IMR-90 (cell line): ENCODE measurements around the gene BTRC. TPM values are rescaled to one million over a fixed set of nuclear protein-coding genes. Genes with fewer than 3 reads are reported as not detected.

ENCODE experiments used
- ATAC-seq: fragments of 200-7000 bp; cut with Tn5 transposase; 2 replicates; pipeline ENCODE4 v1.9.1; 2020; ENCODE audit warnings: low read depth, mild to moderate bottlenecking, moderate library complexity
- BruUV-seq: library from RNA; stranded (reverse); fragments of 400-500 nt; replicated peaks from 2 replicates; lab custom pipeline; 2021; lab: Mats Ljungman, UMichigan
- CTCF ChIA-PET: fragments of 300-600 bp; formaldehyde crosslinking; extraction: SDS; loops from one replicate; lab custom pipeline; 2021; ENCODE audit warnings: antibody characterized with exemption; lab: Yijun Ruan, JAX
- POLR2A ChIA-PET: fragments of 300-600 bp; sonication (Branson Sonifier 250); formaldehyde crosslinking; loops from one replicate; lab custom pipeline; 2022; ENCODE audit warnings: antibody characterized with exemption; ENCODE audit not compliant: unreplicated experiment; lab: Charles Lee
- DNase-seq: peaks from one replicate; pipeline ENCODE4 v3.0.0; 2013
- H2AFZ ChIP-seq: replicated peaks from 2 replicates; pipeline ENCODE3; 2013; ENCODE audit warnings: low read length, mild to moderate bottlenecking; ENCODE audit not compliant: poor library complexity
- H2AK5ac ChIP-seq: 2 replicates; pipeline ENCODE4 v1.6.1; 2013; ENCODE audit warnings: low read depth, low read length, inconsistent platforms
- H2AK9ac ChIP-seq: replicated peaks from 2 replicates; pipeline ENCODE3; 2013; ENCODE audit warnings: mild to moderate bottlenecking, low read depth, low read length, moderate library complexity; ENCODE audit not compliant: poor library complexity
- H2BK120ac ChIP-seq: 2 replicates; pipeline ENCODE4 v1.6.1; 2013; ENCODE audit warnings: low read depth, low read length, inconsistent platforms
- H2BK15ac ChIP-seq: 3 replicates; pipeline ENCODE4 v1.6.1; 2013; ENCODE audit warnings: low read depth, low read length, inconsistent platforms
- H2BK20ac ChIP-seq: 2 replicates; pipeline ENCODE4 v1.6.1; 2013; ENCODE audit warnings: low read depth, mild to moderate bottlenecking, inconsistent platforms, low read length, moderate library complexity
- H2BK5ac ChIP-seq: 2 replicates; pipeline ENCODE4 v1.6.1; 2013; ENCODE audit warnings: mild to moderate bottlenecking, low read depth, low read length, inconsistent platforms; ENCODE audit not compliant: poor library complexity, severe bottlenecking
- H3K14ac ChIP-seq: replicated peaks from 2 replicates; pipeline ENCODE4 v1.6.1; 2013; ENCODE audit warnings: low read depth, low read length, inconsistent platforms
- H3K18ac ChIP-seq: 2 replicates; pipeline ENCODE4 v1.6.1; 2013; ENCODE audit warnings: low read depth, low read length, control low read depth
- H3K23ac ChIP-seq: 2 replicates; pipeline ENCODE4 v1.6.1; 2013; ENCODE audit warnings: low read depth, low read length, inconsistent platforms
- H3K27ac ChIP-seq: 2 replicates; pipeline ENCODE4 v1.5.1; 2013; ENCODE audit warnings: mild to moderate bottlenecking, control low read depth, low read length; ENCODE audit not compliant: insufficient read depth
- H3K27me3 ChIP-seq: 2 replicates; pipeline ENCODE4 v1.6.1; 2013; ENCODE audit warnings: low read length; ENCODE audit not compliant: control insufficient read depth, insufficient read depth
- H3K36me3 ChIP-seq: 2 replicates; pipeline ENCODE4 v1.6.1; 2013; ENCODE audit warnings: low read length, mixed read lengths; ENCODE audit not compliant: control insufficient read depth, insufficient read depth
- H3K4ac ChIP-seq: 2 replicates; pipeline ENCODE4 v1.6.1; 2013; ENCODE audit warnings: low read depth, low read length, inconsistent platforms
- H3K4me1 ChIP-seq: 2 replicates; pipeline ENCODE4 v1.6.1; 2013; ENCODE audit warnings: low read length, mixed read lengths; ENCODE audit not compliant: control insufficient read depth, insufficient read depth
- H3K4me2 ChIP-seq: 2 replicates; pipeline ENCODE4 v1.6.1; 2013; ENCODE audit warnings: low read depth, mild to moderate bottlenecking, control low read depth, low read length, moderate library complexity
- H3K4me3 ChIP-seq: 2 replicates; pipeline ENCODE4 v1.5.1; 2013; ENCODE audit warnings: low read depth, mild to moderate bottlenecking, control low read depth, low read length, moderate library complexity; ENCODE audit not compliant: insufficient read depth
- H3K56ac ChIP-seq: 2 replicates; pipeline ENCODE4 v1.6.1; 2013; ENCODE audit warnings: low read length, inconsistent platforms; ENCODE audit not compliant: insufficient read depth; ENCODE audit errors: extremely low read depth
- H3K79me1 ChIP-seq, 2 experiments: 2 replicates each; pipeline ENCODE4 v1.6.1; 2013; ENCODE audit warnings: low read length in 2 of 2, inconsistent platforms in 1 of 2, low read depth in 1 of 2
- H3K9ac ChIP-seq: 2 replicates; pipeline ENCODE4 v1.6.1; 2013; ENCODE audit warnings: low read depth, low read length, control low read depth
- H3K9me1 ChIP-seq: 2 replicates; pipeline ENCODE4 v1.6.1; 2013; ENCODE audit warnings: low read length, inconsistent platforms; ENCODE audit not compliant: insufficient read depth
- H3K9me3 ChIP-seq: 2 replicates; pipeline ENCODE4 v1.6.1; 2013; ENCODE audit warnings: low read length; ENCODE audit not compliant: control insufficient read depth, insufficient read depth
- H4K20me1 ChIP-seq: 2 replicates; pipeline ENCODE4 v1.6.1; 2013; ENCODE audit warnings: low read length, inconsistent platforms; ENCODE audit not compliant: insufficient read depth
- H4K5ac ChIP-seq: 2 replicates; pipeline ENCODE4 v1.6.1; 2013; ENCODE audit warnings: mild to moderate bottlenecking, low read depth, low read length, control low read depth
- H4K8ac ChIP-seq, 2 experiments: 2 replicates each; pipeline ENCODE4 v1.6.1; 2013; ENCODE audit warnings: low read depth in 2 of 2, low read length in 2 of 2, control low read depth in 1 of 2, inconsistent platforms in 1 of 2
- H4K91ac ChIP-seq: 2 replicates; pipeline ENCODE4 v1.6.1; 2013; ENCODE audit warnings: low read depth, low read length, inconsistent platforms; ENCODE audit not compliant: insufficient read depth
- CHD1 ChIP-seq: IDR thresholded peaks from 2 replicates; pipeline ENCODE4 v1.6.1; 2012; ENCODE audit warnings: low read depth, low read length, improper control_type of control experiment
- FOS ChIP-seq: fragments of 150-350 bp; IDR thresholded peaks from 2 replicates; pipeline ENCODE4 v1.6.1; 2016; ENCODE audit warnings: low read depth, low read length
- MAZ ChIP-seq: IDR thresholded peaks from 2 replicates; pipeline ENCODE4 v1.6.1; 2012; ENCODE audit warnings: low read depth, mild to moderate bottlenecking, low read length, improper control_type of control experiment, moderate library complexity, borderline replicate concordance
- NFE2L2 ChIP-seq: fragments of 150-350 bp; IDR thresholded peaks from 2 replicates; pipeline ENCODE4 v1.6.1; 2016; ENCODE audit warnings: low read depth, mild to moderate bottlenecking, low read length
- POLR2A ChIP-seq: IDR thresholded peaks from 2 replicates; pipeline ENCODE4 v1.6.1; 2012; ENCODE audit warnings: mild to moderate bottlenecking, low read depth, low read length
- RFX5 ChIP-seq: IDR thresholded peaks from 2 replicates; pipeline ENCODE4 v1.8.0; 2012; ENCODE audit warnings: low read depth, mild to moderate bottlenecking, low read length, moderate library complexity
- SMC3 ChIP-seq: fragments of 150-350 bp; IDR thresholded peaks from 2 replicates; pipeline ENCODE4 v1.6.1; 2016; ENCODE audit warnings: low read depth, mild to moderate bottlenecking, antibody characterized with exemption, low read length, moderate library complexity
- USF2 ChIP-seq: fragments of 150-350 bp; IDR thresholded peaks from 2 replicates; pipeline ENCODE4 v1.6.1; 2017; ENCODE audit warnings: mild to moderate bottlenecking, antibody characterized with exemption, low read length, low read depth
- WGBS, 2 experiments: methylation state at CpG; one replicate each; pipeline versions ENCODE4 v1.1.5 to v1.1.7; 2013; ENCODE audit warnings: missing lambda C conversion rate in 2 of 2; ENCODE audit not compliant: insufficient read length in 1 of 2; ENCODE audit errors: extremely low coverage in 2 of 2; 5-methylcytosine and 5-hydroxymethylcytosine counted together
- dilution Hi-C: fragments of 300-500 bp; cut with HindIII; formaldehyde crosslinking; loops from one replicate; pipeline ENCODE4 v1.14.3; 2018; ENCODE audit warnings: low sequenced_read_pairs; ENCODE audit not compliant: unreplicated experiment
- in situ Hi-C: fragments of 300-500 bp; cut with MboI; formaldehyde crosslinking; loops from 3 replicates; pipeline ENCODE4 v1.14.3; 2019; ENCODE audit warnings: low sequenced_read_pairs, inconsistent platforms, mixed read lengths
- intact Hi-C: fragments of 100-400 bp; cut with micrococcal nuclease; formaldehyde crosslinking; loops from 2 replicates; pipeline ENCODE4 v1.10.0; 2022
- polyA plus RNA-seq, 3 experiments: library from polyadenylated mRNA; depleted of rRNA; stranded (reverse); fragments of >200 nt; gene quantifications; 2 replicates each; pipeline ENCODE4 v1.2.3, GENCODE V29; 2012; ENCODE audit warnings: low replicate concordance in 1 of 3
- total RNA-seq: library from RNA; depleted of rRNA; stranded (reverse); fragments of >200 nt; gene quantifications from 2 replicates; pipeline ENCODE4 v1.2.3, GENCODE V29; 2012
- TF ChIP-seq, protein P1 (sequence below): fragments of 150-350 bp; IDR thresholded peaks from 2 replicates; pipeline ENCODE4 v1.6.1; 2016; ENCODE audit warnings: low read depth, mild to moderate bottlenecking, low read length, moderate library complexity, borderline replicate concordance
- TF ChIP-seq, protein P2 (sequence below): conservative IDR thresholded peaks from 2 replicates; pipeline ENCODE4 v1.5.1; 2012; ENCODE audit warnings: mild to moderate bottlenecking, low read depth, low read length, improper control_type of control experiment

BTRC gene
- total and polyA plus RNA-seq, 2 of the 4 experiments (the other 2 are of a cell fraction) = 7.7 to 8.4 TPM

- no peak for ATAC-seq
- Histone ChIP-seq H3K9ac (no peak overlapping the region), H3K14ac (no peak overlapping the region), H3K4me1 (no peaks in the 10 kb centered on the region), H2BK5ac (no peak overlapping the region), H3K9me3 (no peaks in the 10 kb centered on the region), H2AK9ac (no peak overlapping the region), H4K91ac (no peak overlapping the region), H4K8ac (no peak overlapping the region), H2BK15ac (no peak overlapping the region), H3K4me3 (no peak overlapping the region), H2AK5ac (no peak overlapping the region), H3K56ac (no peak overlapping the region), H3K36me3 (peaks cover 3% of the 10 kb centered on the region; the same call in 1 of the 2 replicates), H2BK20ac (no peak overlapping the region), H3K4ac (no peak overlapping the region), H3K23ac (no peak overlapping the region), H3K4me2 (no peak overlapping the region), H2AFZ (no peak overlapping the region), H2BK120ac (no peak overlapping the region), H4K5ac (no peak overlapping the region), H3K18ac (no peak overlapping the region), H3K27ac (no peak overlapping the region), H3K79me1 (no peaks in the 10 kb centered on the region), H3K9me1 (no peaks in the 10 kb centered on the region), H3K27me3 (no peaks in the 10 kb centered on the region), H4K20me1 (no peaks in the 10 kb centered on the region; the same call in 1 of the 2 replicates)
- intact Hi-C loops = no loop called here
- BruUV-seq = no TSS peak
- in situ Hi-C loops = no loop called here
- POLR2A ChIA-PET = no interaction called here
- WGBS, 2 experiments = no CpG with 5 or more reads among the region's 1 CpG
- CTCF ChIA-PET = no interaction called here
- DNase-seq = no peak
- TF ChIP-seq SMC3 (no peak), NFE2L2 (no peak), MAZ (no peak), USF2 (no peak), CHD1 (no peak), POLR2A (no peak), FOS (no peak), RFX5 (no peak)
- TF ChIP-seq, protein P1, sequence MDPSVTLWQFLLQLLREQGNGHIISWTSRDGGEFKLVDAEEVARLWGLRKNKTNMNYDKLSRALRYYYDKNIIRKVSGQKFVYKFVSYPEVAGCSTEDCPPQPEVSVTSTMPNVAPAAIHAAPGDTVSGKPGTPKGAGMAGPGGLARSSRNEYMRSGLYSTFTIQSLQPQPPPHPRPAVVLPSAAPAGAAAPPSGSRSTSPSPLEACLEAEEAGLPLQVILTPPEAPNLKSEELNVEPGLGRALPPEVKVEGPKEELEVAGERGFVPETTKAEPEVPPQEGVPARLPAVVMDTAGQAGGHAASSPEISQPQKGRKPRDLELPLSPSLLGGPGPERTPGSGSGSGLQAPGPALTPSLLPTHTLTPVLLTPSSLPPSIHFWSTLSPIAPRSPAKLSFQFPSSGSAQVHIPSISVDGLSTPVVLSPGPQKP = no peak
- TF ChIP-seq, protein P2, sequence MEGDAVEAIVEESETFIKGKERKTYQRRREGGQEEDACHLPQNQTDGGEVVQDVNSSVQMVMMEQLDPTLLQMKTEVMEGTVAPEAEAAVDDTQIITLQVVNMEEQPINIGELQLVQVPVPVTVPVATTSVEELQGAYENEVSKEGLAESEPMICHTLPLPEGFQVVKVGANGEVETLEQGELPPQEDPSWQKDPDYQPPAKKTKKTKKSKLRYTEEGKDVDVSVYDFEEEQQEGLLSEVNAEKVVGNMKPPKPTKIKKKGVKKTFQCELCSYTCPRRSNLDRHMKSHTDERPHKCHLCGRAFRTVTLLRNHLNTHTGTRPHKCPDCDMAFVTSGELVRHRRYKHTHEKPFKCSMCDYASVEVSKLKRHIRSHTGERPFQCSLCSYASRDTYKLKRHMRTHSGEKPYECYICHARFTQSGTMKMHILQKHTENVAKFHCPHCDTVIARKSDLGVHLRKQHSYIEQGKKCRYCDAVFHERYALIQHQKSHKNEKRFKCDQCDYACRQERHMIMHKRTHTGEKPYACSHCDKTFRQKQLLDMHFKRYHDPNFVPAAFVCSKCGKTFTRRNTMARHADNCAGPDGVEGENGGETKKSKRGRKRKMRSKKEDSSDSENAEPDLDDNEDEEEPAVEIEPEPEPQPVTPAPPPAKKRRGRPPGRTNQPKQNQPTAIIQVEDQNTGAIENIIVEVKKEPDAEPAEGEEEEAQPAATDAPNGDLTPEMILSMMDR = no peak
- dilution Hi-C loops = no loop called here
Observed at GRCh38 chr10:101601541-101601940, 247.6 kb downstream of the BTRC start.
